HT-29 (cell line): ENCODE measurements around the gene ISG15. TPM values are rescaled to one million over a fixed set of nuclear protein-coding genes. Genes with fewer than 3 reads are reported as not detected.
"Not testable (repeated sequence)": the region's sequence is repeated elsewhere in the genome, so short reads cannot be mapped to it uniquely, and the experiment has no call there.

Experiments
- DNase-seq: peaks from one replicate; pipeline ENCODE4 v3.0.0-alpha.2; 2015; ENCODE audit warnings: low spot score
- total RNA-seq: library from RNA; depleted of rRNA; stranded (reverse); fragments of >200 nt; shearing (Covaris generic); gene quantifications from 2 replicates; pipeline ENCODE4 v1.2.3, GENCODE V29; 2014

Gene ISG15
- total RNA-seq, 1 experiment from 2014 or later = 895 TPM

- no peak for DNase-seq
These were observed 31.3 kb downstream of the ISG15 start for GRCh38 chr1:1044455-1045078.

DNA sequence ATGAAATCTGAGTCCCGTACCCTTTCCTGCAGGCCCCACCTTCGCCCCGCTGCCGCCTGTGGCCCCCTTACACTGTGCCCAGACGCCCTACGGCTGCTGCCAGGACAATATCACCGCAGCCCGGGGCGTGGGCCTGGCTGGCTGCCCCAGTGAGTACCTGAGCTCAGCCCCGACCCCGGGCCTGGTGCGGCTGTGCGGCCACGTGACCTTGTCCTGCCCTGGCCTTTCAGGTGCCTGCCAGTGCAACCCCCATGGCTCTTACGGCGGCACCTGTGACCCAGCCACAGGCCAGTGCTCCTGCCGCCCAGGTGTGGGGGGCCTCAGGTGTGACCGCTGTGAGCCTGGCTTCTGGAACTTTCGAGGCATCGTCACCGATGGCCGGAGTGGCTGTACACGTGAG lies 31.8 kb downstream of the ISG15 start:
- DNase-seq = no peak

DNA sequence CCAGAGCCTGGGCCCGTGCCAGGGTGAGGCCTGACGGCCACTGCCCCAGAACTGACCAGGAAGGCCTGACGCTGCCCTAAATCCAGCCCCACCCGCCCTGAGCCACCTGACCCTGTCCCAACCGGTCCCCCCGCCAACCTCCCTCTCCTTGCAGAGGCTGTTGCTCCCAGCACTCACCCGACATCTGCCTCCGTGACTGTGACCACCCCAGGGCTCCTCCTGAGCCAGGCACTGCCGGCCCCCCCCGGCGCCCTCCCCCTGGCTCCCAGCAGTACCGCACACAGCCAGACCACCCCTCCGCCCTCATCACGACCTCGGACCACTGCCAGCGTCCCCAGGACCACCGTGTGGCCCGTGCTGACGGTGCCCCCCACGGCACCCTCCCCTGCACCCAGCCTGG lies 32.9 kb downstream of the ISG15 start:
- DNase-seq = no peak

- DNase-seq = no peak
These were observed 33.5 kb downstream of the ISG15 start for GRCh38 chr1:1046767-1047166.

DNA sequence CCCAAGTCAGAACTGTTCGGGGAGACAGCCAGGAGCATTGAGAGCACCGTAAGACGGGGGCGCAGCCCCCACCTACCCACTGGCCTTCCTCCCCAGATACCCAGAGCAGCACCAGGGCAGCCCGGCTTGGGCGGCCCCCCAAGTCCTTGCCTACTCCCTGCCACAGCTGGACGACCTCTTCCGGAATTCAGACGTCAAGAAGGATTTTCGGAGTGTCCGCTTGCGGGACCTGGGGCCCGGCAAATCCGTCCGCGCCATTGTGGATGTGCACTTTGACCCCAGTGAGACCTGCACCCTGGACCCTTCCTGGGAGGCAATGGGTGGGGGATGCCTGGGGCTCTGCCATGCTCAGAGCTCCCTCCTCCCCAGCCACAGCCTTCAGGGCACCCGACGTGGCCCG lies 34.1 kb downstream of the ISG15 start:
- DNase-seq = no peak

DNA sequence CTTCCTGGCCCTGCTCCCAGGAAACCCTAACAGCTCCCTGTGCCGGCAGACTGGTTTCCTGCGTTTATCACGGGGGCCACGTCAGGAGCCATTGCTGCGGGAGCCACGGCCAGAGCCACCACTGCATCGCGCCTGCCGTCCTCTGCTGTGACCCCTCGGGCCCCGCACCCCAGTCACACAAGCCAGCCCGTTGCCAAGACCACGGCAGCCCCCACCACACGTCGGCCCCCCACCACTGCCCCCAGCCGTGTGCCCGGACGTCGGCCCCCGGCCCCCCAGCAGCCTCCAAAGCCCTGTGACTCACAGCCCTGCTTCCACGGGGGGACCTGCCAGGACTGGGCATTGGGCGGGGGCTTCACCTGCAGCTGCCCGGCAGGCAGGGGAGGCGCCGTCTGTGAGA lies 34.7 kb downstream of the ISG15 start:
- DNase-seq = no peak

- peak; percentile 63 for DNase-seq
These were observed 35.5 kb downstream of the ISG15 start for GRCh38 chr1:1048765-1049164.

DNA sequence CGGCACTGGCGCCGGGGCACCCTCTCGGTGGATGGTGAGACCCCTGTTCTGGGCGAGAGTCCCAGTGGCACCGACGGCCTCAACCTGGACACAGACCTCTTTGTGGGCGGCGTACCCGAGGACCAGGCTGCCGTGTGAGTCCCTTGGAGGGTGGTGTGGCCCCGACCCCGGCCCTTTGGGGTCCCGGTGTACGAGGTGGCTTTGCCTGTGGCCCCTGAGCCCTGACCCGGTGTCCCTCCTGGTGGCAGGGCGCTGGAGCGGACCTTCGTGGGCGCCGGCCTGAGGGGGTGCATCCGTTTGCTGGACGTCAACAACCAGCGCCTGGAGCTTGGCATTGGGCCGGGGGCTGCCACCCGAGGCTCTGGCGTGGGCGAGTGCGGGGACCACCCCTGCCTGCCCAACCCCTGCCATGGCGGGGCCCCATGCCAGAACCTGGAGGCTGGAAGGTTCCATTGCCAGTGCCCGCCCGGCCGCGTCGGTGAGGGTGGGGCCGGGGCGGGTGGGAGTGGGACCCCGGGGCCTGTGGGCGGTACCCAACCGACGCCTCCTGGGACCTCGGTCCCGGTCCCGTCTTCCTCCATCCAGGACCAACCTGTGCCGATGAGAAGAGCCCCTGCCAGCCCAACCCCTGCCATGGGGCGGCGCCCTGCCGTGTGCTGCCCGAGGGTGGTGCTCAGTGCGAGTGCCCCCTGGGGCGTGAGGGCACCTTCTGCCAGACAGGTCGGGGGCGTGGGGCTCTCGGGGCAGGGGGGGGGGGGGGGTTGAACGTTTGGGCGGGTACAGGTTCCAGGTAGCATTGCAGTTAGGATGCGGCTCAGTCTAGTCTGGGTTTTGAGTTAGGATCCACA lies 36.2 kb downstream of the ISG15 start:
- DNase-seq = no peak

DNA sequence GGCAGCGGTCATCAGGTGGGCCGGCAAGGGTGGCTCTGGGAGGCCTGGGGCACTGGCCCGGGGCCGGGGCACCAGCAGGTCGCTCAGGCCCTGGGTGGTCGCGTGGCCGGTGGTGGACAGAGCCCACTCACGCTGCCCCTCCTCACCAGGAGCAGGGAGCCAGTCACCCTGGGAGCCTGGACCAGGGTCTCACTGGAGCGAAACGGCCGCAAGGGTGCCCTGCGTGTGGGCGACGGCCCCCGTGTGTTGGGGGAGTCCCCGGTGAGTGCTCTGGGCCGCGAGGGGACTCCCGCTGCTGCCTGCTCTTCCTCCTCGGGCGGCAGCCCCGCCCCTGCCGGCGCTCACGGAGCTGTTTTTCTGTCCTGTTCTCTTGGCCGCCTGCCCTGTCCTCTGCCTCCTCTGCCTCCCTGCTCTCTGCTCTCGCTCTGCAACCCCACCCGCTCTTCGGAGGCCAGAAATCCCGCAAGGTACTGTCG lies 37.3 kb downstream of the ISG15 start:
- DNase-seq = no peak

- no peak for DNase-seq
These were observed 38.0 kb downstream of the ISG15 start for GRCh38 chr1:1051127-1051810.

- no peak for DNase-seq
These were observed 38.9 kb downstream of the ISG15 start for GRCh38 chr1:1052003-1052840.

DNA sequence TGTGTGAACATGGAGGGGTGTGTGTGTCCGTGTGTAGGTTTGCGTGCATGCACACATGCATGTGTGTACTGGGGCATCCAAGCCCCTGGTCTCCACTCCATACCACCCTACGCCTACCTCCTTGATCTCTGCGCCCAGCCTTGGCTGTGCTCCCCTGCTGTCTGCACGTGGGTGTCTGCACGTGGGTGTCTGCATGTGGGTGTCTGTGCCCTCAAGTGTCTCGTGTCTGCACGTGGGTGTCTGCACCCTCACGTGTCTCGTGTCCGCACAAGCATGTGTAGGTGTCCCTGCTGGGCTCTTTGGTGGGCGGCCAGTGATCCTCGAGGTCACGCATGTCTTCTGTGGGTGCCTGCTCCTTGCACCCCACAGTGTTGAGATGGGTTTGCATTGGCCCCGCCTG lies 39.7 kb downstream of the ISG15 start:
- no peak for DNase-seq

GRCh38 chr1:1053682-1054081 lies 40.4 kb downstream of the ISG15 start:
- DNase-seq = no peak

- DNase-seq = no peak
These were observed 40.9 kb downstream of the ISG15 start for GRCh38 chr1:1054099-1054700.

- DNase-seq = no peak
These were observed 41.7 kb downstream of the ISG15 start for GRCh38 chr1:1054971-1055370.

- DNase-seq = no peak
These were observed 42.8 kb downstream of the ISG15 start for GRCh38 chr1:1055841-1056736.

GRCh38 chr1:1057769-1058087 lies 44.4 kb downstream of the ISG15 start:
- not testable (repeated sequence) for DNase-seq

- DNase-seq = peak; percentile 73
These were observed 45.0 kb downstream of the ISG15 start for GRCh38 chr1:1058088-1058905.

DNA sequence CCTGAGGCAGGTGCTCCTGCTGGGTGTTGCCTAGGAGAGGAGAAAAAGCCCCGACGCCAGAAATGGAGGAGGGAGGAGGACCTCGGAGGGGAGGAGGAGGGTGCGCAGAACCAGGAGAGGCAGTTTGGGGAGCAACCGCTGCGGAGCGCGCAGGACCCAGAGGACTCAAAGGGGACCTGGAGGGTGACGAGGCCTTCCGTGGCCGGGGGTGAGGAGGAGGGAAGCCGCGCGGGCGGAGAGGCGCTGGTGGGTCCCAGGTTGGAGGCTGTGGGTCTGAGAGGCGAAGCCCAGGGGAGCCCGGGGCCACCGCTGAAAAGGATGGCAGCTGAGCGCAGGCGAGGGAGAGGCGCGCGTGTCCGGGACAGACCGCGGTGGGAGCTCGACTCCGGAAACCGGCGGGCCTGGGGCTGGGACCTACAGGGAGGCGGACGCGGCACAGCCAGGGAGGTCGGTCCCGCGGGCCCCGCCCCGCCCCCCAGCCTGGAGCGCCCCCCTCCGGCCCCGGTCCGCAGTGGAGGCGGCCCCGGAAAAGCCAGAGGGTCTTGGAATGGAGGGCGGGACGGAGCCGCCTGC lies 45.7 kb downstream of the ISG15 start:
- no peak for DNase-seq
